HG03575 (cell line): ENCODE measurements around the gene CIZ1.

Experiments used
- ATAC-seq: cut with Tn5 transposase; IDR thresholded peaks from one replicate; pipeline ENCODE4 v1.9.1; 2021; ENCODE audit not compliant: unreplicated experiment, insufficient number of reproducible peaks, low FRiP score; ENCODE audit errors: extremely low read depth

The CIZ1 gene

DNA sequence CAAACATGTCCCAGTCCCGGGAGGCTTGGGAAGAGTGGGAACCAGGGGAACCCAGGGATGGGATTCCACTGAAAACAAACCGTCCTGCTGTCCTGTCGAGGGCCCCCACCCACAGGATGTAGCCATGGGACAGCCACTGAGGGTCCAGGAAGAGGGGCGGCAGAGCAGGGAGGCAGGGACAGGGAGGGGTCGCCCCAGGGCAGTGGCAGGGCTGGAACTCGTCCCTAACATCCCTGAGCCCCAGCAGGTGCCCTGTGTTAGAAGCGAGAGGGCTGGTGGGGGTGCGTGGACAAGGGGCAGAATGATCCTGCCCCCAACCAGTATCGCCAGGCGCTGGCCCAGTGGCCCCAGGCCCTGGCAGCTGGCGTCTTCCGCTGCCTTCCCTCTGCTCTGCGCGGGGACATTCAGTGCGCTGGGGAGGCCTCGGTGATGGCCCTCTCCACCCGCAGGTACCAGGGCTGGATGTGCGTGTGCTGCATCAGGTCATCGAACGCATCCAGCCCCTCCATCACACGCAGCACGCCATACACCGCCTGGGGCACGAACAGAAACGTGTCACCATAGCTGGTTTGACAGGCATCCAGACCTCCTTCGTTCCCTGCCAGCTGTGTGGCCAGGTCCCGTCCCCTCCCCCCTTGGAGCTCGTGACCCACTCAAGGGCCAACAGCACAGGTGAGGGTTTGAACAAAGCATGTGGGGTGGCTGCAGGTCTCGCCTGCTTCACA lies 70.5 kb downstream of the CIZ1 start:
- ATAC-seq: no peak

DNA sequence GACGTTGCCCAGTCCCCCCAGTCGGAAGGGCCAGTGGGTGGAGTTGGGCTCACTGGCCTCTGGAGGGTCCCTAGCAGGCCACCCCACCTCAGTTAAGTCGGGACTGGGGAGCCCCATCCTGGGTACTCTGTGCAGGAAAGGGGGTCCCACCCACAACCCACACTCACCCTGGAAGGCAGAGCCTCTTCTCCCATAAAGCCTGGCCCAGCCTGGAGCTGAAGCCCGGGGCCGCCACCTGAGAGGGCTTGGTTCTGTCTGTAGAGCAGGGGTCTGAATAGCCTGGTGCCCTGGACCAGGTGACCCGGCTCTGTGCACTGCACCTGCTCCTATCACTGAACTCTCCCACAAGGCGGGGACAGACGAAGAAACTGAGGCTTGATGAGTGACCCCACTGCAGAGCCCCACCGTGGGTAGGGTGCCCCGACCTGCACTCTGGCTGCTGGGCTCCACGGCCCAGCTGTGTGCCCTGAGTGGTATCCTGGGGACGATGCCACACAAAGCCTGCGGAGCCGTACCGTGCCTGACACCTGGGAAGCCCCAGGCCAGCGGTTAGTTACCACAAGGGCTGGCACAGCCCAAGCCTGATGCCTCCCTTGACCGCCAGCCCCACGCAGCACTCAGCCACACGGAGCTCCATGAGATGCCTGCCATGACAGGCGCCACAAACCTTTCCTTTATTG lies 71.2 kb downstream of the CIZ1 start:
- ATAC-seq: no peak

DNA sequence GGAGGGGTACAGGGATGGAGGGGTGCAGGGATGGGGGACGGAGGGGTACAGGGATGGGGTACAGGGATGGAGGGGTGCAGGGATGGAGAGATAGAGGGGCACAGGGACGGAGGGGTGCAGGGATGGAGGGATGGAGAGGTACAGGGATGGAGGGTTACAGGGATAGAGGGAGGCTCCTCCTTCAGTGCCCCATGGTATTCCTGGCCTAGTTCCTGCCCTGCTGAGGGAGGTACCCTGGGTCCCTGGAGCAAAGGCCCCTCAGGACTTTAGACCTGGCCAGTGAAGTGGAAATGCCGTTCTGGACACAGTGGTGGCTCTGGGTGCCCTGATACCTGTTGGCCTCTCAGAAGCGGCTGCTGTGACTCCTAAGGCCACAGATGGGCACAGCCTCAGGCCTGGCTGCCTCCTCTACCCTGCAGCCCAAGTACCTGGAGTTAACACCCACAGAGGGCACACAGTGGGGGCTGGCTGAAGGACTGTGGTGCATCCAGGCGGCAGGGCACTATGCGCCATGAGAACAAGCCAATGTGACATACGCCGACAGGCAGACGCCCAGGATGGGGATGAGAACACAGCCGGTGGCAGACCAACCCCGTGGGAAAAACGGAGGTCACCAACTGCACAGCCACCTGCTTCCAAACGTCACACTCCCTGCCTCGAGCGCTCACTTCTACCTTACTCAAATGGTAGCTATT lies 72.3 kb downstream of the CIZ1 start:
- ATAC-seq: no peak

DNA sequence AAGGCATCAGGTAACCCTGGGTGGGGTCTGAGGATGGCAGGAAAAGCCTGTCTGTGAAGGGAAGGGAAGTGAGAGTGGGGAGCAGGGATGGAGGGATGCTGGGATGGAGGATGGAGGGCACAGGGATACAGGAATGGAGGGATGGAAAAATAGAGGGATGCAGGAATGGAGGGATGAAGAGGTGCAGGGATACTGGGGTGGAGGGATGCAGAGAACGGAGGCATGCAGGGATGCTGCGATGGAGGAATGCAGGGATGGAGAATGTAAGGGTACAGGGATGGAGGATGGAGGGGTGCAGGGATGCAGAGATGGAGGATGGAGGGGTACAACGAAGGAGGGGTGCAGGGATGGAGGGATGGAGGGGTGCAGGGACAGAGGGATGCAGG lies 72.9 kb downstream of the CIZ1 start:
- no peak for ATAC-seq

DNA sequence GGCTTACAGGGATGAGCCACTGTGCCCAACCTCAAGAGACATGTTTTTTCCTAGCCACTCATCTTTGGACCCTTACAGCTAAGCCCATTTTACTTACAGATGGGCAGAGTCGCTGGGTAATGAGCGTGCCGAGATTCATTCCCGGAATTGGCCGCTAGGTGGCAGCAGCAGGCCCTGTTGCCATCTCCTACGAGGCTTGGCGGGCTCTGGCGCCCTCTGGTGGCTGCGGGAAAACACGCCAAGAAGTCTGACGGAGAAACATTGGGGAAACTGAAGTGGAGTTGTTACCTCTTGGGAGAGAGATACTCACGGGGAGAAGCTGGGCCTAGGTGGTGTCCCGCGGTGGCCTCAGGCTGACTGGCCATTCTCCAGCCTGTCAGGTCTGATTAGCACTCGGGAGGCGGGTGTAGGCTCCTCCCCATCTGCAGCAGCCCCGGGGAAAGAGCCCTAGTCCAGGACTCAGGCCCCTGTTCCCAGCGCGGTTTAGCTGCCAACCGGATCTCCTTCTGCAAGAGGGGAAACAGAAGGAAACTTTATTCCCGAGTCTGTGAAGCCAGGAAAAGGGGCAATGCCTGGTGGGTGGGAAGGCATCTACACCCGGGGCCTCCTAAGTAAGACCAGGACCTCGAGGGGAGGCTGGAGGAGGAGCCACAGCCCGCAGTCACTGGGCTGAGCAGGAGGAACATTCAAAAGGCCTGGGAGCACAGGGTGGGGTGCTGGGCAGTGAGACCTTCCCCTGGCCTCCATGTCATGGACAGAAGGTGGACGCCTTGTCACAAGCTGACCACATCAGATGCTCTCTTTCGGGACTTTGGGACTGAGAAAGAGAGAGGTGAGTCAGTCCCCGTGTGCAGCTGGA lies 73.5 kb downstream of the CIZ1 start:
- no peak for ATAC-seq

DNA sequence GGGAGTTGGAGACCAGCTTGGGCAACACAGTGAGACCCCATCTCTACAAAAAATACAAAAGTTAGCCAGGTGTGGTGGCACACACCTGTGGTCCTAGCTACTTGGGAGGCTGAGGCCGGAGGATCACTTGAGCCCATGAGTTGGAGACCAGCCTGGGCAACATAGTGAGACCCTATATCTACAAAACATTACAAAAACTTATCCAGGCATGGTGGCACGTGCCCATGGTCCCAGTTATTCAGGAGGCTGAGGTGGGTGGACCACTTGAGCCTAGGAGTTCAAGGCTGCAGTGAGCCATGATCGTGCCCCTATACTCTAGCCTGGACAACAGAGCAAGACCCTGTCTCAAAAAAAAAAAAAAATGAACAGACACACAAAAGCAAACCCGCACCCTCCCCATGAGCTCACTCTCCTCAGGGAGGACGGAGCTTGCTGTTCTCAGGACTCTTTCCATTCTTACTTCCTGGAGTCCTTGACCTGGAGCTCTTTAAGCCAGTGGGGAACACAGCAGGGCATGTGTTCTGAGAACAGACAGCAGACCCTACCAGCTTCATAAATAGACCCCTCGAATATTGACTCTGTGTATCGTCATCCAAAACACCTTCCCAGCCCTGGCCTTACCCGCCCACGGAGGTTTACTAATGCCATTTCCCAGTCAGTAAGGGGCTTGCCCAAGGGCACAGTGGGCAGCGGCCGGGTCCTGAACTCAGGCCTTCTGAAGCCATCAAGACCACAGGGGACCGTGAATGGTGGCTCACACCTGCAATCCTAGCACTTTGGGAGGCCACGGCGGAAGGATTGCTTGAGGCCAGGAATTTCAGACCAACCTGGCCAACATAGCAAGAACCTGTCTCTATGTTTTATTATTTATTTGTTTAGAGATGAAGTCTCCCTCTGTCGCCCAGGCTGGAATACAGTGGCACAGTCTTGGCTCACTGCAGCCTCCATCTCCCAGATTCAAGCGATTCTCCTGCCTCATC lies 75.0 kb downstream of the CIZ1 start:
- no peak for ATAC-seq
